ENCODE measurements around the gene MRPL34.

GRCh38 chr19:17323964-17324332 lies 18.3 kb downstream of the MRPL34 start:
- TF ChIP-seq, protein P1, sequence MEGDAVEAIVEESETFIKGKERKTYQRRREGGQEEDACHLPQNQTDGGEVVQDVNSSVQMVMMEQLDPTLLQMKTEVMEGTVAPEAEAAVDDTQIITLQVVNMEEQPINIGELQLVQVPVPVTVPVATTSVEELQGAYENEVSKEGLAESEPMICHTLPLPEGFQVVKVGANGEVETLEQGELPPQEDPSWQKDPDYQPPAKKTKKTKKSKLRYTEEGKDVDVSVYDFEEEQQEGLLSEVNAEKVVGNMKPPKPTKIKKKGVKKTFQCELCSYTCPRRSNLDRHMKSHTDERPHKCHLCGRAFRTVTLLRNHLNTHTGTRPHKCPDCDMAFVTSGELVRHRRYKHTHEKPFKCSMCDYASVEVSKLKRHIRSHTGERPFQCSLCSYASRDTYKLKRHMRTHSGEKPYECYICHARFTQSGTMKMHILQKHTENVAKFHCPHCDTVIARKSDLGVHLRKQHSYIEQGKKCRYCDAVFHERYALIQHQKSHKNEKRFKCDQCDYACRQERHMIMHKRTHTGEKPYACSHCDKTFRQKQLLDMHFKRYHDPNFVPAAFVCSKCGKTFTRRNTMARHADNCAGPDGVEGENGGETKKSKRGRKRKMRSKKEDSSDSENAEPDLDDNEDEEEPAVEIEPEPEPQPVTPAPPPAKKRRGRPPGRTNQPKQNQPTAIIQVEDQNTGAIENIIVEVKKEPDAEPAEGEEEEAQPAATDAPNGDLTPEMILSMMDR (IDR thresholded peaks at IDR 0.05; ENCODE audit: low read depth, low read length) = no peak
- no peak for TF ChIP-seq EZH2phosphoT487 (IDR thresholded peaks at IDR 0.05; ENCODE audit: low read depth)
